HepG2 (cell line): ENCODE data around the gene NPC1. TPM values are rescaled to one million over a fixed set of nuclear protein-coding genes. Genes with fewer than 3 reads are reported as not detected.

Experiments
- ATAC-seq: fragments of 200-7000 bp; cut with Tn5 transposase; 3 replicates; pipeline ENCODE4 v1.9.1; 2020; ENCODE audit warnings: mild to moderate bottlenecking, moderate library complexity
- BruUV-seq: library from RNA; stranded (reverse); fragments of 400-500 nt; replicated peaks from 2 replicates; lab custom pipeline; 2021; lab: Mats Ljungman, UMichigan
- CTCF ChIA-PET: fragments of 300-600 bp; formaldehyde crosslinking; extraction: SDS; loops from one replicate; lab custom pipeline; 2021; ENCODE audit warnings: low total read pairs, inconsistent platforms, low intra/inter-chr PET ratio; lab: Yijun Ruan, JAX
- POLR2A ChIA-PET: fragments of 350-600 bp; sonication (Branson Sonifier 250); formaldehyde crosslinking; loops from one replicate; lab custom pipeline; 2020; ENCODE audit warnings: antibody characterized with exemption, inconsistent platforms; lab: Yijun Ruan, JAX
- DNase-seq: peaks from one replicate; pipeline ENCODE4 v3.0.0-alpha.2; 2015; ENCODE audit warnings: low spot score
- FAIRE-seq: peaks from 3 replicates; lab custom pipeline; 2011; peaks lifted over from hg19 to GRCh38; lab: Jason Lieb, UNC
- H2AFZ ChIP-seq: one replicate; pipeline ENCODE4 v1.6.1; 2011; ENCODE audit warnings: low read length, inconsistent platforms
- H3K27ac ChIP-seq: fragments of 300-600 bp; 3 replicates; pipeline ENCODE4 v1.8.0; 2011; ENCODE audit warnings: mixed run types, mild to moderate bottlenecking, mixed read lengths, low read length, inconsistent platforms; ENCODE audit not compliant: insufficient read depth; ENCODE audit errors: extremely low read length
- H3K27me3 ChIP-seq, 2 experiments: fragments of 200-600 bp in 1 of 2; 2 replicates in 1 of 2; 3 replicates in 1 of 2; pipeline versions ENCODE4 v1.6.0 to v1.8.0; 2011; ENCODE audit warnings: low read length in 2 of 2, mild to moderate bottlenecking in 2 of 2, moderate library complexity in 2 of 2, inconsistent platforms in 1 of 2; ENCODE audit not compliant: insufficient read depth in 2 of 2, control insufficient read depth in 1 of 2
- H3K36me3 ChIP-seq, 2 experiments: fragments of 200-600 bp in 1 of 2; replicated peaks in 1 of 2; 2 replicates in 1 of 2; 3 replicates in 1 of 2; pipeline versions ENCODE4 v1.5.1 to v1.8.0; 2011; ENCODE audit warnings: low read length in 2 of 2, inconsistent platforms in 1 of 2; ENCODE audit not compliant: insufficient read depth in 2 of 2, control insufficient read depth in 1 of 2
- H3K4me1 ChIP-seq: 2 replicates; pipeline ENCODE4 v1.5.1; 2012; ENCODE audit warnings: low read length, inconsistent platforms; ENCODE audit not compliant: insufficient read depth
- H3K4me2 ChIP-seq: 2 replicates; pipeline ENCODE4 v1.6.0; 2011; ENCODE audit warnings: low read depth, low read length, inconsistent platforms
- H3K4me3 ChIP-seq, 3 experiments: fragments of 200-600 bp in 1 of 3; sonication (generic), shearing (Covaris generic) in 1 of 3; replicated peaks in 1 of 3; 2 replicates each; pipeline ENCODE4 v1.5.1; 2011 to 2016; ENCODE audit warnings: low read length in 3 of 3, inconsistent platforms in 2 of 3, low read depth in 2 of 3, mild to moderate bottlenecking in 2 of 3, control low read depth in 1 of 3, mixed read lengths in 1 of 3; ENCODE audit not compliant: insufficient read depth in 1 of 3
- H3K79me2 ChIP-seq: one replicate; pipeline ENCODE4 v1.6.1; 2011; ENCODE audit warnings: low read length, inconsistent platforms; ENCODE audit not compliant: insufficient read depth
- H3K9ac ChIP-seq: 2 replicates; pipeline ENCODE4 v1.6.0; 2011; ENCODE audit warnings: mild to moderate bottlenecking, low read depth, low read length, inconsistent platforms; ENCODE audit not compliant: insufficient read depth
- H3K9me3 ChIP-seq: 2 replicates; pipeline ENCODE4 v1.5.1; 2012; ENCODE audit warnings: mild to moderate bottlenecking, low read length
- H4K20me1 ChIP-seq: 2 replicates; pipeline ENCODE4 v1.6.0; 2011; ENCODE audit warnings: inconsistent platforms, mild to moderate bottlenecking, low read length, moderate library complexity; ENCODE audit not compliant: insufficient read depth
- ZKSCAN5 ChIP-seq: sonication (generic); formaldehyde crosslinking; IDR thresholded peaks from 2 replicates; pipeline ENCODE4 v1.5.1; 2020; ENCODE audit warnings: mild to moderate bottlenecking, missing genetic modification reagents
- WGBS: methylation state at CpG from one replicate; pipeline ENCODE4 v1.1.6; 2017; ENCODE audit warnings: low lambda C conversion rate; 5-methylcytosine and 5-hydroxymethylcytosine counted together
- in situ Hi-C: cut with HindIII; loops from 2 replicates; pipeline ENCODE4 v1.10.0; 2017; ENCODE audit warnings: low pct_unique_long_range_greater_than_20kb; ENCODE audit not compliant: extremely low pct_ligation_motif_present
- intact Hi-C: fragments of 100-400 bp; cut with micrococcal nuclease; formaldehyde crosslinking; loops from one replicate; pipeline ENCODE4 v1.10.0; 2022; ENCODE audit not compliant: unreplicated experiment
- polyA plus RNA-seq, 8 experiments: library from polyadenylated mRNA; depleted of rRNA in 3 of 8; stranded (reverse) in 7 of 8; unstranded in 1 of 8; fragments of >200 nt; fragmentation: Illumina TruSeq in 4 of 8; extraction: Trizol in 4 of 8; gene quantifications; 2 replicates each; pipeline versions ENCODE4 v1.2.1 to v1.2.3, GENCODE V29; 2011 to 2016; ENCODE audit warnings: low read depth in 4 of 8, missing spikeins in 1 of 8, mixed read lengths in 1 of 8; ENCODE audit not compliant: insufficient read depth in 1 of 8
- total RNA-seq, 5 experiments: library from RNA; depleted of rRNA; stranded (reverse); fragments of >200 nt; fragmentation: Illumina TruSeq; extraction: Trizol; gene quantifications; 2 replicates each; pipeline ENCODE4 v1.2.3, GENCODE V29; 2016; ENCODE audit warnings: low read depth in 1 of 5
- TF ChIP-seq, protein P1 (sequence below), 2 experiments: fragments of 450-650 bp in 1 of 2; sonication (generic) in 1 of 2; formaldehyde crosslinking in 1 of 2; IDR thresholded peaks; 2 replicates each; pipeline versions ENCODE4 v1.6.1 to v1.8.0; 2016 to 2022; ENCODE audit warnings: antibody characterized with exemption in 1 of 2, mild to moderate bottlenecking in 1 of 2, missing genetic modification reagents in 1 of 2

Gene NPC1
- total and polyA plus RNA-seq, 2 of the 13 experiments (the other 11 are each of a cell fraction or from before 2014, with no cell fraction given) = 46.5 to 114 TPM

DNA sequence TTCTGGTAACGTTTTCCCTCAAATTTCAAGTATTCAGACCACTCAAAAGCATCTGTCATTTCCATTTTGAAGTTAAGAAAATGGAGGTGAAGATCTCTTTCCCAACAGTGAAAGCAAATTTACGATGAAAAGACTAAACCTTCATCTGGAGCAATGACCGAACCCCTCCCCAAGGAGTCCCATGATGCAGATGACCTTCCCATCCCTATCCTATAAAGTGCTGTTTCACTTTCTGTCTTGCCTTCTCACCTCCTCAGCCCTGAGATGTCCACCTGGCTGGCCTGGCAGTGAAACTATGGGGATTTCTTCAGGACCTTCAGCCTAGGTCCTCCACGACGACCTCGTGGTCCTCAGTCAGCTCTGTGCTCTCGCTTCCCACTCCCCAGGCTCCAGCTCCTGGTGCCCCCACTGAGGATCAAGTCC, 925 bp upstream of the NPC1 start:
- H3K4me3 ChIP-seq = peak overlapping the region; percentile 11 to 60 (median 41); a peak in 4 of 6 replicates
- TF ChIP-seq, protein P1, sequence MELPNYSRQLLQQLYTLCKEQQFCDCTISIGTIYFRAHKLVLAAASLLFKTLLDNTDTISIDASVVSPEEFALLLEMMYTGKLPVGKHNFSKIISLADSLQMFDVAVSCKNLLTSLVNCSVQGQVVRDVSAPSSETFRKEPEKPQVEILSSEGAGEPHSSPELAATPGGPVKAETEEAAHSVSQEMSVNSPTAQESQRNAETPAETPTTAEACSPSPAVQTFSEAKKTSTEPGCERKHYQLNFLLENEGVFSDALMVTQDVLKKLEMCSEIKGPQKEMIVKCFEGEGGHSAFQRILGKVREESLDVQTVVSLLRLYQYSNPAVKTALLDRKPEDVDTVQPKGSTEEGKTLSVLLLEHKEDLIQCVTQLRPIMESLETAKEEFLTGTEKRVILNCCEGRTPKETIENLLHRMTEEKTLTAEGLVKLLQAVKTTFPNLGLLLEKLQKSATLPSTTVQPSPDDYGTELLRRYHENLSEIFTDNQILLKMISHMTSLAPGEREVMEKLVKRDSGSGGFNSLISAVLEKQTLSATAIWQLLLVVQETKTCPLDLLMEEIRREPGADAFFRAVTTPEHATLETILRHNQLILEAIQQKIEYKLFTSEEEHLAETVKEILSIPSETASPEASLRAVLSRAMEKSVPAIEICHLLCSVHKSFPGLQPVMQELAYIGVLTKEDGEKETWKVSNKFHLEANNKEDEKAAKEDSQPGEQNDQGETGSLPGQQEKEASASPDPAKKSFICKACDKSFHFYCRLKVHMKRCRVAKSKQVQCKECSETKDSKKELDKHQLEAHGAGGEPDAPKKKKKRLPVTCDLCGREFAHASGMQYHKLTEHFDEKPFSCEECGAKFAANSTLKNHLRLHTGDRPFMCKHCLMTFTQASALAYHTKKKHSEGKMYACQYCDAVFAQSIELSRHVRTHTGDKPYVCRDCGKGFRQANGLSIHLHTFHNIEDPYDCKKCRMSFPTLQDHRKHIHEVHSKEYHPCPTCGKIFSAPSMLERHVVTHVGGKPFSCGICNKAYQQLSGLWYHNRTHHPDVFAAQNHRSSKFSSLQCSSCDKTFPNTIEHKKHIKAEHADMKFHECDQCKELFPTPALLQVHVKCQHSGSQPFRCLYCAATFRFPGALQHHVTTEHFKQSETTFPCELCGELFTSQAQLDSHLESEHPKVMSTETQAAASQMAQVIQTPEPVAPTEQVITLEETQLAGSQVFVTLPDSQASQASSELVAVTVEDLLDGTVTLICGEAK (IDR thresholded peaks at IDR 0.05) = no peak
- TF ChIP-seq, protein P1 (CRISPR knock-in tag; IDR thresholded peaks at IDR 0.05) = no peak
- TF ChIP-seq ZKSCAN5 (CRISPR knock-in tag) = peak; percentile 83; the same call in 1 of the 2 replicates
- H3K27ac ChIP-seq = no peak overlapping the region
- BruUV-seq = no TSS peak
- H3K9me3 ChIP-seq = no peaks in the 10 kb centered on the region
- peaks cover 51% of the 10 kb centered on the region for H3K4me1 ChIP-seq
- peak overlapping the region; percentile 86 for H3K4me2 ChIP-seq
- POLR2A ChIA-PET = interaction anchor here (1.5 to 3.3 kb wide), 3 partner anchors 18 to 32 kb away, joined by 3 to 25 read pairs (median 5); no protein-coding TSS in a partner anchor
- CTCF ChIA-PET = interaction anchor here (0.8 kb wide), 1 partner anchor 71 kb away, joined by 4 read pairs; no protein-coding TSS in a partner anchor
- WGBS = 6% methylated on average over 7 of the region's 7 CpGs
- peak overlapping the region; percentile 97 for H2AFZ ChIP-seq
- H3K36me3 ChIP-seq = peaks cover 0 to 5% of the 10 kb centered on the region in 2 experiments; a peak in 1 of 5 replicates
- no peak for DNase-seq
- no peak for ATAC-seq
- intact Hi-C loops (loop anchor here (1.0 to 2.0 kb wide), 2 partner anchors 42 to 71 kb away; no protein-coding TSS in a partner anchor), in situ Hi-C loops (loop anchor here (5.0 kb wide), 2 partner anchors 40 to 70 kb away; no protein-coding TSS in a partner anchor)
- peaks cover 0 to 5% of the 10 kb centered on the region in 2 experiments; a peak in 1 of 5 replicates for H3K27me3 ChIP-seq
- peaks cover 5% of the 10 kb centered on the region for H4K20me1 ChIP-seq
- FAIRE-seq = no peak
- H3K9ac ChIP-seq = peak overlapping the region; percentile 56
- peaks cover 39% of the 10 kb centered on the region for H3K79me2 ChIP-seq
